Suppressor macrophage (primary cell): ENCODE measurements around the gene NOX4.
A peak's percentile ranks its signal among the peaks of the same experiment; 100 is the strongest.
"Not testable (repeated sequence)": the region's sequence is repeated elsewhere in the genome, so short reads cannot be mapped to it uniquely, and the experiment has no call there.

Source experiments
- DNase-seq, 4 experiments: peaks; one replicate each; pipeline ENCODE4 v3.0.0-alpha.2; 2020 to 2022

NOX4 gene

DNA sequence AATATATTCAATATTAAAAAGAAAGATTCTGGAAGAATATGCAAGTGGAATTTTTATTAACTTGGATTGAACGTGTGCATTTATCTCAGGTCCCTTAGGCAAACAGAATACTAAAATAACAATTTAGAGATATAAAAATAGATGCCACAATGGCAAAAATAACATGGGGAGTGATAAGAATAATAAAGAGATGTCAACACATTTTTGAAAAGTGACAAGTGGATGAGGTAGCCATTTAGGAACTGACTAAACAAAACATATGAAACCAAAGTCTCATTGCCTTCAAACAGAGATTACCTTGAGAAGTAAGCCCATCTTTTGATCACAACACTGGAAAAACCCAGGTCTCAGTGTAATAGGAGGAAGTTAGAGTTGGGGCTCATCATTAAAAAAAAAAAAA, 112.2 kb downstream of the NOX4 start:
- DNase-seq: not testable (repeated sequence)

DNA sequence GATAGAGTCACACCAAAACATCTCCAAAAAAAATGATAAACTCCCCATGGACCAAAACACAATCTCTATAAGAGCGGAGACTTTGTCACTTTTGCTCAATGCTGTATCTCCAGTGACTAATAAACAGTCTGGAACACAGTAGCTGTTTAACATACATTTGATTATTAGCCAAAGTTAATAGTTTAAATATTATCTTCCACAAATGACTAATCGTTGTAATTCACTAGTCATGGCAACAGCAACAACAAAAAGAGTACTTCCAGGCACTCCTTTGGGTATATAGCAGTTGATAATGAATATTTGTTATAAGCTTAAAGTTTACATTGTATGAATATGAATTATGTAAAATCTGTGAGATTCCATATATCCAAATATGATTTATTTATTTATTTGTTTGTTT, 121.8 kb downstream of the NOX4 start:
- not testable (repeated sequence) for DNase-seq

DNA sequence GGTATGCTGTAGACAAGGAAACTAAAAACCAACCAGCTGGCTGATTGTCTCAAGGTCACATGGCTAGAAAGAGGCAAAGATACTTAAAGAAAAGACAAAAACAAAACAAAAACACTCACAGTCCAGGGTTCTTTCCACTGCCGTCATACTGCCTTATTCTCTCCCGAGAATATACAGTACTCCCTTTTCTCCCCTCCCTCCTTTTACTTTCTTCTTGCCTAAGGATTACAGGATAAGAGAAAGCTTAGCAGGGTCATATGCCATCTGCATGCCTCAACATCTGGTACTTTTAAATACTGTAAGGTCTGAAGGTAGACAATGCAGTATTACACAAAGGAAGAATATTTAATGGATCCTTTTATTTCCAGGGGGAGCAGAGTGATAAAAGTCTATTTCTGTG, 126.3 kb downstream of the NOX4 start:
- DNase-seq: not testable (repeated sequence)

DNA sequence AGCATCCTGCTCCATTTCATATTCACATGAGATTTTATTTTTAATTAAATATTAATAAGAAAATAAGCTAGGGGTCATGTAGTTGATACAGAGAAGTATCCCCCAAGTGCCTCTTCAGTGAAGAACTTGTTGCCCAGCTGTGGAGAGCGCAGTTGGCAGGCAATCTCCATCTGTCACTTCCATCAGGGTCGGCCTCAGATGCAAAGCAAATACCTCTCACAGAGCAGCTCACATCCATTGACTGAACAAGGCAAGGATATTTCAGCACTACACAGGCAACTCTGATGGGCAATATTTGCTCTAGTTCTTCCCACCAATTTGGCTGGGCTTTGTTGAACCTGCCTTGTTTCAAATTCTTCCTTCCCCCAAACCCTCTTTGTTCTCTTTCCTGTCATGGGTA, 129.4 kb downstream of the NOX4 start:
- DNase-seq: no peak

DNA sequence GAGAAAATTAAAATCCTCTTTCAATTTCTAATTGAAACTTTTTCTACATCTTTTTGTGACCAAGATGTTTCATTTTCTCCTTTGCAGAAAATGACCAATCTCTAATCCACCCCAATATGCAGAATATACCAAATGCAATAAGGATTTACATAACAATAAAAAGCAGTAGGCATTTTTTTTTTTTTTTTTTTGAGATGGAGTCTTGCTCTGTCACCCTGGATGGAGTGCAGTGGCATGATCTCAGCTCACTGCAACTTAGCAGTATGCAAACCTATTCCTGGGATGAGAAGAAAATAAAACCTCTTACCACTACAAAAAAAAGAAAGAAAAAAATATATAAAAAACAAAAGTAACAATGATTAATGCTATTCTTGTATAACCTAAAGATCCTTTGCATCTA, 132.0 kb downstream of the NOX4 start:
- not testable (repeated sequence) for DNase-seq

DNA sequence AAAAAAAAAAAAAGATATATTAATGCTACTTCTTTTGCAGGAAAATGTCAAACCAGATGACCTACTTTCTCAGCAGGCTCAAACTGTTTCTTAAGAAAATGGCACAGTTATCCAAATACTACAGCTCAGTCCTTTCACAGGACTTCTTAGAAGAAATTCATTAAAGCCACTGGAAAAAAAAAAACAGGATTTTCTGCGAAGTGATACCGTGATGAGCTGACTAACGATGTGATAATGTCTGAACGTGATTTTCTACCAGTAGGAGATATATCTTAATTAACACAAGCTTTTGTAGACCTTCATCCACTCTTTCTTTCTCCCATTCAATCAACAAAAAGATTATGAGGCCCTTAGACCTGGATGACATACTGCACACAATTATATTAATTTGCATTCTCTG, 132.4 kb downstream of the NOX4 start:
- DNase-seq: no peak

DNA sequence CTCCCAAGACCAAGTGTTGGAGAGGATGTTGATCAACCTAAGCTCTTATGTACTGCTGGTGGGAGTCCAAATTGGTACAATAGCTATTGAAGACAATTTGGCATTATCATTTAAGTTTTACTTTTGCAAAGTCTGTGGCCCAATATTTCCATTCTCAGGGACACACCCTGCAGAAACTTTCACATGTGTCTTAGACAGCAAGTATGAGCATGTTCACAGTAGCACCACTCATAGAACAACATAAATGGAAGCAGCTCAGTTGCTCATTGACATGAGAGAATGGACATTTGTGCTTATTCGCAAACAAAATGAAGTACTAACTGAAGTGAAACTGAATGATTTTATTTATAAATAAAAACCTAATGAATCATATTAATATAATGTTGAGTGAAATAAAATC, 135.5 kb downstream of the NOX4 start:
- DNase-seq: no peak

DNA sequence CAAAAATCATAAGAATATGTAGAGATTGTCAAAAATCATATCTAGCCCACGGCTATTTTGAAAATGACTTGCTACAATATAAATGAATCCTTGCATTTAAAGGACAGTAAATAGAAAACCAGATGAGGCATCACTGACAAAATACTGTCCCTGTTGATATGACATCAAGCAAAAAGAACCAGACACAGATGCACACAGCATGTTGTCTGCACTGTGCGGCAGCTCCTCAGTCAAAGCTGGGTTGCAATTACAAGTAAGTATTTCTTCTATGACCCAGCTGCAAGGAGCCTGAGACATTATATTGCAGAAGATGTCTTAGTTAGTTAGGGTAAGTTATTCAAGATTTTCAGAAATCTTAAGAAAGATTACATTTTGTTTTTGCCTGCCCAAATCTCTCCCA, 136.7 kb downstream of the NOX4 start:
- DNase-seq: not testable (repeated sequence)

DNA sequence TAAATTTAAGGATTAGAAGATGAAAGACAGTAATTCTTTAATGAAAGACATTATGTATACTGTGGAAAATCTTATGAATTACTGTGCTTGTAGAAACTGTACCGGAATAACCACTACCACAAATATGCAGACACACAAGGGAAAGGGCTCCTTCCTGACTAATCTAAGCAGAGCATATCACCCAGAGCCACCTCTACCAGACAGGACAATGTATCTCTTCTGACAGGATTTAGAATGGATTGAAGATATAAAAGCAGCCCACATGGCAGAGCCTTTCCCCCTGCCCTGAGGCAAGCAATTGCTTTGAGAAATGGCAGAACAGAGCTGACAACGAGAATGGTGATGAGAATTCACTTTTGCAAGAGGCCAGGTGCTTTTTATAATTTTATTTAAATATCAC, 144.1 kb downstream of the NOX4 start:
- no peak for DNase-seq

DNA sequence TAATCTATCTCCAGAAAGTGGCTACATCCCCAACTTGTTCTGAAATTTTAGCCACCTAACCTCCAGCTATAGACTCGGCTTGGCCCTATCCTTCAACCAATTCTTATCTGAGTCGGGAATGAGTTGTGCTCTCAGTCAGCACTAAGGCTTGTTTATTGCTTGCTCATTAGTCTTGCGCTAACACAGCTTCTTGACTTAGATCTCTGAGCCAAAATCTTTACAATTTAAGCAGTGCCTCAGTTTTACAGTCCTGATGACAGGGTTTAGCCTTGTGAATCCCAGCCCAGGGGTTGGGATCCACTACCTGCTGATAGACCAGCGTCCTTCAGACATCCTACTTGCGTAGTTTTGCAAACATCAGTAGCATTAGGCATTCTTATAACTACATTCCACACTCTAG, 144.6 kb downstream of the NOX4 start:
- no peak for DNase-seq

DNA sequence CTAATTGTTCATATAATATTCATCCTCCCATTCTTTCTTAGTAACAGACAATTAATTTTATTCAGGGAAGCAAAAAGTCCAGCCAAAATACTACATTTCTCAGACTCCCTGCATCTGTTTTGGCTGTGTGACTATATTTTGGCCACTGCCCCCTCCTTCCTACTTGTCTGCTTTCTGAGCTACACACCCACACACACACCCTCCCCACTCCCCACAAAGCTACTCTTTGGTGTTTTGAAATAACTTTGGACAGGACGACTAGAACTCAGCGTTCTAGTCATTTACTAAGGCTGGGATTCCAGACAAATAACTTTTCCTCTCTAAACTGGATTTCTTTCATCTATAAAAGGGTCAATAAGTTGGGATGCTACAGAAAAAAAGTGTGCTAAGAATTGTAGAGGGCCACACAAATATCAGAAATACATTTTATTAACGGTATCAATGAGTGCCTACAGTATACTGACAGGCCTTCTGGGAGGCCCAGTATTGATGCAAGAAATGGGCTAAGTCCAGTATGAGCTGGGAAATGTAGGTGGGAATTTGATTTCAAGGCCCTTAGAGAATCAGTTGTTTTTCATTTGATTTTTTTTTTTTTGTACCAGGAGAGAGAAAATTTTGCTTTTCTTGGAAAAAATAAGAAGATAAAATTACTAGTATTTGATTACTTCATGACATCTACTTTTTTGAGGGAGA, 148.1 kb downstream of the NOX4 start:
- not testable (repeated sequence) for DNase-seq

DNA sequence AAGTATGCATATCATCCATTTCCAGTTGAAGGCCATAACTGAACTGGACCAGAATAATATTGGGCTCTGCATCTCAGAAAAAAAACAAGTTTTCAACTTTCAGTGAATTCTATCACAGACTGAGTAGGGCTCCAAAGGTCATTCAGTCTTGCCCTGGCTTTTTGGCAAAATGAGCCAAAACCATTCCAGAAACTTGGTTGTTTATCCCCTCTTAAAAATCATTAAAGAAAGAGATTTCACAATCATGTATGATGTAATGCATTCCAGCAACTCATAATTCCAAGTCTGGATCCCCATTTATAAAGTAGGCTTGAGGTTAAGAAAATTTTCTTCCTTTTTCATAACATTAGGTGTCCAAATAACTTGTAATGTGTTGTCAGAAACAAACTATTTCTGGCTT, 150.7 kb downstream of the NOX4 start:
- DNase-seq: not testable (repeated sequence)

DNA sequence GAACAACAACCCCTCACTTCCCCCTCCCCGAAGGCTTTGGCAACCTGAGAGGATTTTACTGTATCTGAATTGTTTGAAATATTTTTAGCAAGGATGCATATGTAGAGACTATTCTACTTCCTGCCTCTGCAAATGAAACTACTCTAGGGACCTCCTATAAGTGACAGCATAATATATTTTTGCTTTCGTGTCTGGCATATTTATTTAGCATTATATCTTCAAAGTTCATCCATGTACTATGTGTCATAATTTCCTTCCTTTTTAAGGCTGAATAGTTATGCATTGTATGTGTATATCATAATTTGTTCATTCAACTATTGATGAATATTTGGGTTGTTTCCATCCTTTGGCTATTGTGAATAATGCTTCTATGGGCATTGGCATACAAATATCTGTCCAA, 153.1 kb downstream of the NOX4 start:
- DNase-seq: not testable (repeated sequence)

DNA sequence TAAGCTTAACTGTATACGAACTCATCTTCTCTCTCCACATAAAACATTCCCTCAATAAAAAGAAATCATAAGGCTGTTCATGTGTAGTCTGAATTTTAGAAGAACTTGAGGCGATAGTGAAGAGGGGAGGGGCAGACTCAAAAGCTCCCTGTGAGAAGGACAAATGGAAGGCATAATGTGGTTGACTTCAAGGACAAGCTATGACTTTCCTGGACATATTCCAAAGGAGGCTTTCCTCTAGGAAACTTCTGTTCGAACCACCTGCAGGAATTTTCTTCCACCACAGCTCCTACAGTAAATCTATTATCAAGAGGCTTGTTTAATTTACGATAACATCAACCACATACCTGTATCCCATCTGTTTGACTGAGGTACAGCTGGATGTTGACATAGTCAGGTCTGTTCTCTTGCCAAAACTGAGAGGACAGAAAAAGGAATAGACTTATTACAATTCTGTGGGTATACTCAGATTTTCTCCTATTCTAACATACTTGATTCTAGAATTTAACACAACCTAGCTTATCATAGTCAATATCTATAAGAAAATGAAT, 154.0 kb downstream of the NOX4 start:
- not testable (repeated sequence) for DNase-seq

DNA sequence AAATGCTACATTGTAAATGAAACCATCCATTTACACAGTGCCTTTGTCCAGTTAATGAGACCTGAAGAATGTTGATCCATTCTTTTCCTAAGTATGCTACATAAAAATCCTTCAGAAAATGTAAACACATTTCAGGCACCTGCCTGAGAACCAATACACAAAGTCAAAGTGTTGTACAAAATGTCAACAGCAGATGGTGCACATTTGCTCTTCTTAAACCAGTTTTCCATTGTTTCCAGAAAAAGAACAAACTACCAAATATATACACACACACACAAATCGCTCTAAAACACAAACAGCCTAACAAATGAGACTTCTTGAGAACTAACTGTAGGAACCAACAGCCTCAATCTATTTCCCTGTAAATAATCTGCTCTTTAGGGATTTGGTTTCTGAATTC, 157.5 kb downstream of the NOX4 start:
- peak in 3 of 4 experiments; percentile 2 for DNase-seq

DNA sequence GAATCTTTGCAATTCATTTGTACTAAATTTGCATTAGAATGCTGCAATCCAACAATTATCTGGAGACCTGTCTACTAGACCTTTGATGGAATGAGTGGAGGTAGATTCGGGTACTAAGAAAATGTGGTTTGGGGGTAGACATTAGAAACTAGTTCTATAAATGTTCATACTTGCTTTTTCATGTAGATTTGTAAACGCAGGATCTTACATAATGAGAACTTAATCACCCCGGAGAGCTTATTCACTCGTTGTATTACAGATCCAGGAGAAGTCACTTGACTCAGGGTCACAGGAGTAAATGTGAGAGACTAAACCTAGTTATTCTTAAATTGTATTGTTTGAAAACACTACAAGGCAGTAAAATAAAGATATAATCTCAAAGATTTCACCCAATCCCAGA, 159.2 kb downstream of the NOX4 start:
- DNase-seq: not testable (repeated sequence)

DNA sequence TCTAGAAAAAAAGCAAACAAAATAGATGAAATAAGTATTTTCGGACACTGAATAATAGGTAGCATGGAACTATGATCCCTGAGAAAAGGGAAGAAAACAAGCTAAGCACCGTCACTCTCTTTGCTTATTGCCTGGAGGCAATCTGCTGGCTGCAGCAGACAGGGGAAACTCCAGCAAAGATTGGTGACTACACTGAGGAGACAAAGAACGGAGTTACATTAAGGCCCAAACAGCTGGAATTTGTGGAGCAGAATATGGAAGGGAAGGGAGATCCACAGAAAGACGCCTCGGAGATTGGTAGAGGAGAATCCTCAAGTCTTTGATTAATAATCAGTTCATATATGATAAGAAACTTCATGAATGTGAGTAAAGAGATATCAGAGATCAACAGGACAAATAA, 163.3 kb downstream of the NOX4 start:
- DNase-seq: no peak

DNA sequence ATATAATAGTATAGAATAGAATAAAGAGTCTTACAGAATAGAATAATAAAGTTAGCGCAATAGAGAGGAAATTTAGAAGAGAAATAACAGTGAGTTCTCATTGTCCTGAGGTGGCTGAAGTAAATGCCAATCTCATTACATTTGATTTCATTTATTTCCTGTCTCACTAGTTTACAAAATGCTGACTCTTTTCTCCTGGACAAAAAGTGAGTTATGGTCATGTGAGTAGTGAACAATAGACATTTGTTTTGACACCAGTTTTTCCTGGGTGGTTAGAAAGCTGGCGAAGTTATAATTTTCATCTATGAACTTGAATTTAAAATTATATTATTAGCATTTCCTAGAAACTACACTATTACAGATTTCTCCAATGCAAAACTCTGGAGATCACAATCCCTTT, 169.8 kb downstream of the NOX4 start:
- DNase-seq: no peak

DNA sequence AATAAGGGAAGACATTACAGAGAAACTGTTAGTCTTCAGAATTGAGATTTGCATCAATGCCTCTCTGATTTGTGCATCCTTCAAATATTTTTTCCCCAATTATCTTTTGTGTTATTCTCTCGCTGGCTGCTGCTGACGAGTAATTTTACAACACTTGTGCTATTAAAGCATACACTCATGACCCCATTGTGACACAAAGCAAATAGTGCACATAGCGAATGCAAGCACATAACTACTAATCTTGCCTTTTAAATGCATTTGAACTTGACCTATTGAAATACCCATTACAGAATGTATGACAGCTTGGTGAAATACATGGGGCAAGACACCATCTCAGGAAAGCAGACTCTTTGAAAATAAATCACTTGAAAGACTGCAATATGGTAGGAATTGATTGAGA, 180.6 kb downstream of the NOX4 start:
- not testable (repeated sequence) for DNase-seq

DNA sequence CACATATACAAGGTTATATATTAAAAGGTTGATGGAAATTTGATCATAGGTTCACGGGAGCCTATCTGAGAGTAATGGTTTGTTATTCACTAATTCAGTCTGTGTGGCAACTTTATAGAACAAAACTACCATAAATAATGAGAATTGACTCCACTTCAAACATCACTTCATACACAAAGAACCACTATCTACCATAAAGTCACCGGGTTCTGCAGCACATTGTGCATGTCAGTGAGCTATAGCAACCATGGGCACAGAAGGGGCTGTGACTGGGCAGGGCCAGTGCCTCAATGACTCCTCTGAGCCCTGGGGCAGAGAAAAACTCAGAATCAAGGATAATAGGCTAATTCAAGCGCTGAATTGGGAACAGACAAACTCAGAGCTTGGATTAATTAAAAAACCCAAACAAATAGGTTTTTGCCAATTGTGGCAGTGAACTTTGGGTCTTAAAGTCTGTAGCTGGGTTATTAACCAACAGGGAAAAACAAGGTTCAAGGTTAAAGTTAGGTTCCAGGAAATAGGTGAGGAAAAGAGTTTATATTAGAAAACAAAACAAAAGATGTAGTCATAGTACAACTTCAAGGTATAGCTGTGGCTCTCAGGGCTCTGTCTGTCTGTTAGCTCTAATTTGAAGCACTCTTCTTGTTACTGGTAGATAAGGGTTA, 181.7 kb downstream of the NOX4 start:
- not testable (repeated sequence) for DNase-seq

DNA sequence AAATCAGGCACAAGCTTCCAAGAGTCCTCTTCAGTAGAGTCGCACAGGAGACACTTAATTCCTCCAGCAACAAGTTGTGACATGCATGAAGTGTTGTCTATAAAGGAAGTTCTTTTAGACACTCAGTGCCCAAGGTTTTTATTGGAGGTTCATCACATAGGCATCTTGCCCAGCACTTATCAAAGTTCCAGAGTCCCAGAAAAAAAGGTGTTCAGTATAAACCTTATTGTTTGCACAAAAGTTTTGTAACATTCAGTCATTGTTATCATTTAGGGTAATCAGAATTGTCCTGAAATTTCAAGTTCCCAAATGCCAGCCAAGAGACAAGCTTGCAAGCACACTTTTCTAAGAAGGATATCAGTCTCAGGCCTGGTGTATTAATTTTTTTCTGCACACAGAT, 182.9 kb downstream of the NOX4 start:
- DNase-seq: not testable (repeated sequence)

DNA sequence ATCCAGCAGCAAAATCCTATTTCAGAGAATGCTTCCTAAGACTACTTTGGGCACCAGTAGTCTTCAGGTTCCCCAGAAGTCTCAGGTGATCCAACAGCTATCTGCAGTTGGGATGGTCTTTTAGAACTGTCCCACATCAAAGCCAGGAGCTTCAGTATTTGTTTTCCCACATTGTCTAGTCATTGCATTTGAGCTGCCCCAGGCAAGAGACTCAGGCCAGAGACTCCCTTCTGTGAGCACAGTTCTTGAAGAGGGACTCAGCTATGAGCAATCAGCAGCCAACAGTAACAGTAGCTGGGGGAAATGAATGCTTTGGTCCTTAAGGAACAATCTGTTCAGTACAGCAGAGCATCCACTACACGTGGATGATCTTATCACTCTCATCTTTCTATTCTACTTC, 188.1 kb downstream of the NOX4 start:
- not testable (repeated sequence) for DNase-seq

DNA sequence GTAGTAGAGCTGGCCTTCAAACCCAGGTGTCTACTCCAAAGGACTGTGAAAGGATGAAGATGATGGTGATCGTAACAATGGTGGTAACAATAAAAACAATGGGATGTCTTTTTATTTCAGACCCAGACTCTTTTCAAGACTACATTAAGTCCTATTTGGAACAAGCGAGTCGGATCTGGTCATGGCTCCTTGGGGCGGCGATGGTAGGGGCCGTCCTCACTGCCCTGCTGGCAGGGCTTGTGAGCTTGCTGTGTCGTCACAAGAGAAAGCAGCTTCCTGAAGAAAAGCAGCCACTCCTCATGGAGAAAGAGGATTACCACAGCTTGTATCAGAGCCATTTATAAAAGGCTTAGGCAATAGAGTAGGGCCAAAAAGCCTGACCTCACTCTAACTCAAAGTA, 196.2 kb downstream of the NOX4 start:
- not testable (repeated sequence) for DNase-seq
